Gastroesophageal sphincter (tissue), 3 donors: ENCODE measurements around the gene SPDL1.

ENCODE experiments used
- CTCF ChIP-seq, 4 experiments: fragments of 200-600 bp in 2 of 4; fragments of 450-650 bp in 2 of 4; sonication (generic) in 1 of 4; IDR thresholded peaks; one replicate each; pipeline ENCODE4 v1.5.1; 2017 to 2019; ENCODE audit warnings: antibody characterized with exemption in 4 of 4, mild to moderate bottlenecking in 2 of 4, moderate library complexity in 2 of 4
- POLR2A ChIP-seq, 2 donors: fragments of 450-650 bp; IDR thresholded peaks; one replicate each; pipeline ENCODE4 v1.6.1; 2017; ENCODE audit warnings: antibody characterized with exemption in 2 of 2, mild to moderate bottlenecking in 2 of 2, moderate library complexity in 1 of 2
- POLR2AphosphoS5 ChIP-seq: sonication (generic); formaldehyde crosslinking; IDR thresholded peaks from one replicate; pipeline ENCODE4 v1.6.1; 2017; ENCODE audit warnings: antibody characterized with exemption

- TF ChIP-seq CTCF (IDR thresholded peaks at IDR 0.05) (no peak), POLR2A (IDR thresholded peaks at IDR 0.05) (no peak), POLR2AphosphoS5 (no peak)
Measured at GRCh38 chr5:169648725-169649310, 65.2 kb downstream of the SPDL1 start.
